K562 (cell line): Measurements from ENCODE around the gene WWC2. TPM values are rescaled to one million over a fixed set of nuclear protein-coding genes. Genes with fewer than 3 reads are reported as not detected.

Experiments
- ARID1B ChIP-seq: fragments of 450-650 bp; IDR thresholded peaks from 2 replicates; pipeline ENCODE4 v1.6.1; 2016; ENCODE audit warnings: antibody characterized with exemption, mild to moderate bottlenecking, inconsistent platforms
- ARID4B ChIP-seq: sonication (generic); formaldehyde crosslinking; IDR thresholded peaks from 2 replicates; pipeline ENCODE4 v1.8.0; 2022; ENCODE audit warnings: mild to moderate bottlenecking, missing genetic modification reagents
- CREBBP ChIP-seq: IDR thresholded peaks from one replicate; pipeline ENCODE4 v1.6.1; 2012; ENCODE audit warnings: low read depth, mild to moderate bottlenecking, control low read depth, inconsistent platforms, low read length
- FOSL1 ChIP-seq: fragments of 200-800 bp; sonication (Bioruptor generic); conservative IDR thresholded peaks from 2 replicates; pipeline ENCODE4 v1.6.1; 2016; ENCODE audit warnings: missing genetic modification characterization, missing compliant biosample characterization
- FOXK1 ChIP-seq: sonication (generic); formaldehyde crosslinking; IDR thresholded peaks from 2 replicates; pipeline ENCODE4 v1.8.0; 2022; ENCODE audit warnings: missing genetic modification reagents, mild to moderate bottlenecking, borderline replicate concordance
- GMEB1 ChIP-seq: fragments of 250-450 bp; sonication (Bioruptor Pico); IDR thresholded peaks from 2 replicates; pipeline ENCODE4 v1.4.0; 2020; ENCODE audit warnings: mild to moderate bottlenecking
- HMG20A ChIP-seq: fragments of 450-650 bp; formaldehyde crosslinking; conservative IDR thresholded peaks from 2 replicates; pipeline ENCODE4 v1.4.0; 2020; ENCODE audit warnings: mild to moderate bottlenecking, mixed read lengths
- HNRNPL ChIP-seq: fragments of 200-400 bp; formaldehyde crosslinking; IDR thresholded peaks from 2 replicates; pipeline ENCODE4 v1.6.1; 2017; ENCODE audit warnings: low read depth, mild to moderate bottlenecking, low read length
- NCOA2 ChIP-seq, 2 experiments: fragments of 450-650 bp; IDR thresholded peaks; 2 replicates each; pipeline ENCODE4 v1.6.1; 2018; ENCODE audit warnings: mild to moderate bottlenecking in 2 of 2, moderate library complexity in 1 of 2; ENCODE audit not compliant: partially characterized antibody in 2 of 2
- NFE2L1 ChIP-seq: fragments of 450-650 bp; IDR thresholded peaks from 2 replicates; pipeline ENCODE4 v1.6.1; 2016; ENCODE audit warnings: missing genetic modification characterization, low read depth, mild to moderate bottlenecking, missing compliant biosample characterization, moderate library complexity, borderline replicate concordance
- POU5F1 ChIP-seq: fragments of 150-350 bp; IDR thresholded peaks from 2 replicates; pipeline ENCODE4 v1.6.1; 2014; ENCODE audit warnings: borderline replicate concordance, low read length, low read depth, mild to moderate bottlenecking; ENCODE audit not compliant: partially characterized antibody
- PTRF ChIP-seq: fragments of 450-650 bp; IDR thresholded peaks from 2 replicates; pipeline ENCODE4 v1.6.1; 2016; ENCODE audit warnings: mild to moderate bottlenecking, missing genetic modification characterization, missing compliant biosample characterization
- RFX7 ChIP-seq: fragments of 250-450 bp; sonication (Bioruptor Pico); IDR thresholded peaks from 2 replicates; pipeline ENCODE4 v1.5.1; 2021; ENCODE audit warnings: mild to moderate bottlenecking
- RNF219 ChIP-seq: fragments of 250-450 bp; sonication (Bioruptor Pico); IDR thresholded peaks from 2 replicates; pipeline ENCODE4 v1.5.0; 2022; ENCODE audit warnings: mild to moderate bottlenecking
- XRCC5 ChIP-seq: fragments of 200-400 bp; formaldehyde crosslinking; IDR thresholded peaks from 2 replicates; pipeline ENCODE4 v1.6.1; 2017; ENCODE audit warnings: low read depth, mild to moderate bottlenecking, low read length
- ZNF384 ChIP-seq: IDR thresholded peaks from 2 replicates; pipeline ENCODE4 v1.6.1; 2012; ENCODE audit warnings: low read depth, low read length, improper control_type of control experiment
- ZSCAN29 ChIP-seq: fragments of 450-650 bp; IDR thresholded peaks from 2 replicates; pipeline ENCODE4 v1.6.1; 2017
- polyA plus RNA-seq, 8 experiments: library from polyadenylated mRNA; depleted of rRNA in 4 of 8; stranded (reverse) in 5 of 8; unstranded in 3 of 8; fragments of >200 nt; fragmentation: Nextera tagmentation in 2 of 8; fragmentation: Illumina TruSeq in 1 of 8; extraction: Ambion mirVana in 2 of 8; extraction: Trizol in 1 of 8; gene quantifications; 2 replicates each; pipeline versions ENCODE4 v1.2.1 to v1.2.3, GENCODE V29; 2011 to 2014; ENCODE audit warnings: inconsistent platforms in 1 of 8, missing spikeins in 1 of 8
- total RNA-seq, 7 experiments: library from RNA; depleted of rRNA in 6 of 7; stranded (reverse); fragments of >200 nt in 6 of 7; fragmentation: Illumina TruSeq in 2 of 7; extraction: Trizol in 2 of 7; gene quantifications; 2 replicates each; pipeline versions ENCODE4 v1.2.1 to v1.2.3, GENCODE V29; 2011 to 2021; ENCODE audit warnings: low replicate concordance in 1 of 7
- TF ChIP-seq, protein P1 (sequence below): IDR thresholded peaks from 2 replicates; pipeline ENCODE4 v1.6.1; 2012; ENCODE audit warnings: low read depth, low read length, improper control_type of control experiment, borderline replicate concordance

WWC2 gene
- total and polyA plus RNA-seq, 9 of the 15 experiments (the other 6 are each of a cell fraction or from before 2014, with no cell fraction given), result 3.7 to 39.4 (median 19.6) TPM

GRCh38 chr4:183098019-183098722 lies 886 bp upstream of the WWC2 start (continued):
- no peak for TF ChIP-seq CREBBP
- no peak for TF ChIP-seq POU5F1
- no peak for TF ChIP-seq ZNF384
- TF ChIP-seq XRCC5, result no peak
- no peak; the same call in 1 of the 2 replicates for TF ChIP-seq FOSL1 (tag)
- no peak for TF ChIP-seq ARID1B
- TF ChIP-seq NCOA2 (IDR thresholded peaks at IDR 0.05; ENCODE audit: partially characterized antibody in 2 of 2), result no peak
- TF ChIP-seq FOXK1 (CRISPR knock-in tag), result no peak
- no peak for TF ChIP-seq RFX7 (CRISPR knock-in tag)
- no peak for TF ChIP-seq HMG20A (CRISPR knock-in tag)
- no peak for TF ChIP-seq RNF219
- TF ChIP-seq ARID4B (CRISPR knock-in tag), result peak; percentile 40; the same call in 1 of the 2 replicates
- no peak; the same call in 1 of the 2 replicates for TF ChIP-seq GMEB1
- TF ChIP-seq, protein P1, sequence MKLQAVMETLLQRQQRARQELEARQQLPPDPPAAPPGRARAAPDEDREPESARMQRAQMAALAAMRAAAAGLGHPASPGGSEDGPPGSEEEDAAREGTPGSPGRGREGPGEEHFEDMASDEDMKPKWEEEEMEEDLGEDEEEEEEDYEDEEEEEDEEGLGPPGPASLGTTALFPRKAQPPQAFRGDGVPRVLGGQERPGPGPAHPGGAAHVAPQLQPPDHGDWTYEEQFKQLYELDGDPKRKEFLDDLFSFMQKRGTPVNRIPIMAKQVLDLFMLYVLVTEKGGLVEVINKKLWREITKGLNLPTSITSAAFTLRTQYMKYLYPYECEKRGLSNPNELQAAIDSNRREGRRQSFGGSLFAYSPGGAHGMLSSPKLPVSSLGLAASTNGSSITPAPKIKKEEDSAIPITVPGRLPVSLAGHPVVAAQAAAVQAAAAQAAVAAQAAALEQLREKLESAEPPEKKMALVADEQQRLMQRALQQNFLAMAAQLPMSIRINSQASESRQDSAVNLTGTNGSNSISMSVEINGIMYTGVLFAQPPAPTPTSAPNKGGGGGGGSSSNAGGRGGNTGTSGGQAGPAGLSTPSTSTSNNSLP, result no peak
- no peak for TF ChIP-seq HNRNPL
- no peak for TF ChIP-seq NFE2L1 (tag)
- TF ChIP-seq PTRF (tag), result no peak
- TF ChIP-seq ZSCAN29, result 0 out of 2 replicates have a peak, but pooled peaks have one; percentile 50
